GM13976 (cell line): Measurements from ENCODE around the gene PASK.

Source experiments
- DNase-seq: peaks from one replicate; pipeline ENCODE4 v3.0.0; 2012; ENCODE audit warnings: low spot score
- in situ Hi-C: fragments of 300-500 bp; cut with MboI; formaldehyde crosslinking; loops from one replicate; pipeline ENCODE4 v1.12.0; 2022; ENCODE audit warnings: low sequenced_read_pairs, mixed read lengths, inconsistent platforms; ENCODE audit not compliant: unreplicated experiment
- TF ChIP-seq, protein P1 (sequence below): IDR thresholded peaks from 2 replicates; pipeline ENCODE4 v1.5.1; 2012; ENCODE audit warnings: borderline replicate concordance, mild to moderate bottlenecking; ENCODE audit not compliant: insufficient read depth; ENCODE audit errors: extremely low read depth, missing control alignments, control extremely low read depth

The PASK gene

DNA sequence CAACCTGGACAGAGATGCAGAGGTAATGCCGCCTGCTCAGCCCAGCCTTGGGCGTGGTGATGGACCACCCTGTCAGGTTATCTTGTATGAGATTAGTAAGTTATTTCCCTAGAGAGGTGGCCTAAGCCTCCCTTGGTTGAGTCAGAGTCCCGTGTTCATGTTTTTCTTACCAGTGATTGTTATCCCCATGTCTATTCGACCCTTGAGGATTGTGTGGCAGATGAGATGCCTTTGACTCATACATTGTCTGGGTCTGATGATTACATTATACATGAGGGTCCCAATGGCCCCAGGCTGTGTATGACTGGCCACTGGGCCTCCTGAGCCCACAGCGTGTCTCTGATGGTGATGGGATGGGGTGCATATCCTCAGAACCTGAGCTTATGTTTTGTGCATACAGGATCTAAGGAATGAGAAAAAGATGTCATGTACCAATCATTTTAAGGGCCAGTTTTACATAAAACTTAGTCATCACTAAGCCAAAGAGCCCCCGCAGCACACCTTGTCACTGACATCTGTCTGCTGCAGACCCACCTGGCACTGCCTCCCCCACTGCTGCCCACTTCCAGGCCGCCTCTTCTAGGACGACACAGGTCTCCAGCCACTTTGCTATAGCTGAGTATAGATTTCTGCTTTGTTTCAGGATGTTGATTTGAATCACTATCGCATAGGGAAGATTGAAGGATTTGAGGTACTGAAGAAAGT is 8.7 kb upstream of the PASK start:
- in situ Hi-C loops, result no loop called here
- TF ChIP-seq, protein P1, sequence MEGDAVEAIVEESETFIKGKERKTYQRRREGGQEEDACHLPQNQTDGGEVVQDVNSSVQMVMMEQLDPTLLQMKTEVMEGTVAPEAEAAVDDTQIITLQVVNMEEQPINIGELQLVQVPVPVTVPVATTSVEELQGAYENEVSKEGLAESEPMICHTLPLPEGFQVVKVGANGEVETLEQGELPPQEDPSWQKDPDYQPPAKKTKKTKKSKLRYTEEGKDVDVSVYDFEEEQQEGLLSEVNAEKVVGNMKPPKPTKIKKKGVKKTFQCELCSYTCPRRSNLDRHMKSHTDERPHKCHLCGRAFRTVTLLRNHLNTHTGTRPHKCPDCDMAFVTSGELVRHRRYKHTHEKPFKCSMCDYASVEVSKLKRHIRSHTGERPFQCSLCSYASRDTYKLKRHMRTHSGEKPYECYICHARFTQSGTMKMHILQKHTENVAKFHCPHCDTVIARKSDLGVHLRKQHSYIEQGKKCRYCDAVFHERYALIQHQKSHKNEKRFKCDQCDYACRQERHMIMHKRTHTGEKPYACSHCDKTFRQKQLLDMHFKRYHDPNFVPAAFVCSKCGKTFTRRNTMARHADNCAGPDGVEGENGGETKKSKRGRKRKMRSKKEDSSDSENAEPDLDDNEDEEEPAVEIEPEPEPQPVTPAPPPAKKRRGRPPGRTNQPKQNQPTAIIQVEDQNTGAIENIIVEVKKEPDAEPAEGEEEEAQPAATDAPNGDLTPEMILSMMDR, result no peak
- no peak for DNase-seq

DNA sequence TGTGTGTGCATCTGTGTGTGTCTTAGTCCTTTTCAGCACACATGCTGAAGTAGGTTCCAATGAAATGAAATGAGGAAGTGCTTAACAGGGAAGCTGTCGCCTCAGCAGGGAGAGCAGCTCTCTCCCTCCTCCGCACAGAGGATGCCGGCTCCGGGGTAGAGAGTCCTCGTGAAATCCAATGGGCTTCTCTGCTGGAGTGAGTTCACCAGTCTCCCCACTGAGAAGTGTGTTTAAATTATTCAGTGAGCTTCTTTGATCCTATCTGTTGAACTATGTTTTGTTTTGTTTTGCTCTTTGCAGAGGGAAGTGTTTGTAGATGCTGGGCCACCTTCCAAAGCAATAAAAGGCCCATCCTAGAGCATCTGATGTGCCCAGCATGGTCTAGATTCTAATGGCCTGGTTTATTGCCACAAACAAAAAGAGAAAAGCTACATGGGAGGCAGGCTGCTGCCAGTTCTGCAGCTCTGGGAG is 7.7 kb upstream of the PASK start:
- no peak for DNase-seq

DNA sequence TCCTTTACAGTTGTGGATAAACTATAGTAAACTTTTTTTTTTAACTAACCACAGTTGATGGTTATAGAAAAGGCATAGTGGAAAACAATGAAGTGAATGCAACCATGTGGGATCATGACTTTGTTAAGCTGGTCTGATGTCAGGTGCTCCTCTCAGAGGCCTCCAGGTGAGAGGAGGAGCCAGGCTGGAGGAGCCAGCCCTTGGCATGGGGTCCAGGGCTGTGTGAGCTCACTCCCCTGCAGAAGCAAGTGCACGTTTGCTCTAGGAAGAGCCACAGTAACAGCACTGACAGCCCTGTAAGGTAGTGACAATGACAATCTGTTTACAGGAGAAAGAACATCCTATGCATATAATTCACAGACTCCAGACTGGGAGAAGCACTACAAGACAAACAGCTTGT is 6.7 kb upstream of the PASK start:
- DNase-seq, result no peak
- TF ChIP-seq, protein P1, result no peak
- in situ Hi-C loops, result no loop called here

More for the DNA sequence above, 7.7 kb upstream of the PASK start:
- in situ Hi-C loops, result no loop called here
- TF ChIP-seq, protein P1, result no peak

DNA sequence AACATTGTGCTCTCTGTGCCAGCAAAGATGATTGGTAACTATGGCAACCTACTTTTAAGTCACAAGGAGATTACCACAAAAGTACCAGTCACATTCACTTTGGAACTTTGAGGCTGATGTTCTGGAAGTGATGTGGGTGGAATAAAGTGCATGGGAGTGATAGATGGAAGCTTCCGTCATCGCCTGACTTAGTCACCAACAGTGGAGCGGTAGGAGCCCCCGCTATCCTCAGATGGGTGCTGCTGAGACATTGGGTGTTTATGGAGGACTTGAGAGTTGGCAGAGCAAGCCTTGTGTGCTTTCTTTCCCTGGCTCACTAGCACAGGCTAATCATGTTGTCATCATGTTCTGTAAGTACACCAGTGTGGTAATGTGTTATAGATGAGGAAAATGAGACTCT is 5.6 kb upstream of the PASK start:
- in situ Hi-C loops, result no loop called here
- TF ChIP-seq, protein P1, result no peak
- DNase-seq, result no peak

DNA sequence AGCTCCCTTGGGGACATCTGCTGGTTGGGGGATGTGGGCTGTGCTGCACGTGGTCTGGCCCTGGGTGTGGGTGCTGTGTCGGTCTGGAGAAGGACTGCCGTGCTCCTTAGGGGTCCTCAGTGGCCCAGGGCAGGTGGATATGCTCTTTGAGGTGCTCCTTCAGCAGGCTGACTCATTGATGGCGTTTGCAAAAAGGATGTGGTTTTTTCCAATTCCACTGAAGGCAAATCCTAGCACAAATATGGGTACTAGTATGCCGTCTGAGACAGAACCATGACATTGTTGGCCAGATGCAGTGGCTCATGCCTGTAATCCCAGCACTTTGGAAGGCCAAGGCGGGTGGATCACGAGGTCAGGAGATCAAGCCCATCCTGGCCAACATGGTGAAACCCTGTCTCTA is 4.3 kb upstream of the PASK start:
- in situ Hi-C loops, result no loop called here
- TF ChIP-seq, protein P1, result no peak
- no peak for DNase-seq

GRCh38 chr2:241151934-241152660 is 2.8 kb upstream of the PASK start:
- TF ChIP-seq, protein P1, result no peak
- DNase-seq, result no peak
- in situ Hi-C loops, result no loop called here
